ENCODE measurements around the gene EDEM2.

GRCh38 chr20:35115606-35116005, 31.5 kb downstream of the EDEM2 start:
- no peak for TF ChIP-seq POLR2A (IDR thresholded peaks at IDR 0.05)
- no peak for TF ChIP-seq CTCF (IDR thresholded peaks at IDR 0.05)
- TF ChIP-seq POLR2AphosphoS5 (IDR thresholded peaks at IDR 0.05), result no peak

Data from prostate gland (tissue), 2 donors.